HEK293 (cell line): ENCODE results near the gene PDLIM1.

ENCODE experiments used
- CTCF ChIA-PET: fragments of 350-600 bp; formaldehyde crosslinking; extraction: SDS; loops from one replicate; lab custom pipeline; 2021; ENCODE audit warnings: antibody characterized with exemption; lab: Yijun Ruan, JAX
- POLR2A ChIA-PET: fragments of 300-600 bp; formaldehyde crosslinking; extraction: SDS; loops from one replicate; lab custom pipeline; 2020; ENCODE audit warnings: antibody characterized with exemption, inconsistent platforms; lab: Yijun Ruan, JAX
- H3K27ac ChIP-seq: fragments of 200-500 bp; sonication (Bioruptor generic); 2 replicates; pipeline ENCODE4 v1.5.1; 2014; ENCODE audit warnings: low read depth, low read length, control low read depth, inconsistent platforms; ENCODE audit errors: extremely low read depth
- H3K36me3 ChIP-seq, 2 experiments: fragments of 200-500 bp in 1 of 2; sonication (Bioruptor generic) in 1 of 2; 1 replicate in 1 of 2; 2 replicates in 1 of 2; pipeline ENCODE4 v1.5.1; 2014 to 2017; ENCODE audit warnings: inconsistent platforms in 2 of 2, low read length in 2 of 2; ENCODE audit not compliant: control insufficient read depth in 2 of 2, insufficient read depth in 1 of 2
- H3K4me1 ChIP-seq: fragments of 200-500 bp; sonication (Bioruptor generic); 2 replicates; pipeline ENCODE4 v1.5.1; 2014; ENCODE audit warnings: mild to moderate bottlenecking, low read length, inconsistent platforms; ENCODE audit not compliant: control insufficient read depth, insufficient read depth
- H3K4me3 ChIP-seq: 2 replicates; pipeline ENCODE4 v1.5.1; 2011; ENCODE audit warnings: low read depth, mild to moderate bottlenecking, control low read depth, low read length, moderate library complexity
- H3K9me3 ChIP-seq: fragments of 200-500 bp; sonication (Bioruptor generic); 2 replicates; pipeline ENCODE4 v1.5.1; 2014; ENCODE audit warnings: low read depth, low read length, inconsistent platforms; ENCODE audit not compliant: control insufficient read depth, insufficient read depth
- BCL11A ChIP-seq: fragments of 450-650 bp; formaldehyde crosslinking; IDR thresholded peaks from 2 replicates; pipeline ENCODE4 v1.5.1; 2016; ENCODE audit warnings: low read depth, missing biosample characterization, missing genetic modification characterization
- HOXD13 ChIP-seq: sonication (generic); formaldehyde crosslinking; IDR thresholded peaks from 2 replicates; pipeline ENCODE4 v1.8.0; 2022; ENCODE audit warnings: missing genetic modification reagents, borderline replicate concordance
- KLF8 ChIP-seq: fragments of 450-650 bp; formaldehyde crosslinking; IDR thresholded peaks from 2 replicates; pipeline ENCODE4 v1.5.1; 2016; ENCODE audit warnings: missing biosample characterization, missing genetic modification characterization
- REPIN1 ChIP-seq: fragments of 450-650 bp; formaldehyde crosslinking; IDR thresholded peaks from 2 replicates; pipeline ENCODE4 v1.5.1; 2017; ENCODE audit warnings: missing biosample characterization, missing genetic modification characterization, low read depth
- SCRT1 ChIP-seq: fragments of 450-650 bp; formaldehyde crosslinking; IDR thresholded peaks from 2 replicates; pipeline ENCODE4 v1.5.1; 2016; ENCODE audit warnings: missing biosample characterization, missing genetic modification characterization, borderline replicate concordance
- ZNF114 ChIP-seq: fragments of 450-650 bp; formaldehyde crosslinking; IDR thresholded peaks from 2 replicates; pipeline ENCODE4 v1.5.0; 2017; ENCODE audit warnings: missing biosample characterization, missing genetic modification characterization
- ZNF157 ChIP-seq: fragments of 450-650 bp; formaldehyde crosslinking; IDR thresholded peaks from 2 replicates; pipeline ENCODE4 v1.5.1; 2016; ENCODE audit warnings: missing biosample characterization, missing genetic modification characterization
- ZNF184 ChIP-seq: fragments of 450-650 bp; IDR thresholded peaks from 2 replicates; pipeline ENCODE4 v1.5.1; 2018; ENCODE audit warnings: missing biosample characterization, mild to moderate bottlenecking, missing genetic modification characterization
- ZNF221 ChIP-seq: fragments of 450-650 bp; formaldehyde crosslinking; IDR thresholded peaks from 2 replicates; pipeline ENCODE4 v1.5.1; 2017; ENCODE audit warnings: missing biosample characterization, missing genetic modification characterization, borderline replicate concordance
- ZNF513 ChIP-seq: fragments of 450-650 bp; IDR thresholded peaks from 2 replicates; pipeline ENCODE4 v1.5.1; 2018; ENCODE audit warnings: missing biosample characterization, missing genetic modification characterization
- ZNF624 ChIP-seq: fragments of 450-650 bp; formaldehyde crosslinking; IDR thresholded peaks from 2 replicates; pipeline ENCODE4 v1.5.1; 2017; ENCODE audit warnings: missing biosample characterization, missing genetic modification characterization
- ZNF629 ChIP-seq: fragments of 450-650 bp; formaldehyde crosslinking; IDR thresholded peaks from 2 replicates; pipeline ENCODE4 v1.5.1; 2017; ENCODE audit warnings: missing biosample characterization, missing genetic modification characterization
- ZNF645 ChIP-seq: fragments of 450-650 bp; formaldehyde crosslinking; IDR thresholded peaks from 2 replicates; pipeline ENCODE4; 2016; ENCODE audit warnings: missing biosample characterization, missing genetic modification characterization
- ZNF664 ChIP-seq: fragments of 450-650 bp; formaldehyde crosslinking; IDR thresholded peaks from 2 replicates; pipeline ENCODE4 v1.5.1; 2016; ENCODE audit warnings: missing biosample characterization, missing genetic modification characterization
- TF ChIP-seq, protein P1 (sequence below): fragments of 450-650 bp; formaldehyde crosslinking; IDR thresholded peaks from 2 replicates; pipeline ENCODE4 v1.5.1; 2016; ENCODE audit warnings: missing biosample characterization, missing genetic modification characterization
- TF ChIP-seq, protein P2 (sequence below): fragments of 450-650 bp; formaldehyde crosslinking; IDR thresholded peaks from 2 replicates; pipeline ENCODE4 v1.5.1; 2016; ENCODE audit warnings: missing biosample characterization, missing genetic modification characterization

Gene PDLIM1

DNA sequence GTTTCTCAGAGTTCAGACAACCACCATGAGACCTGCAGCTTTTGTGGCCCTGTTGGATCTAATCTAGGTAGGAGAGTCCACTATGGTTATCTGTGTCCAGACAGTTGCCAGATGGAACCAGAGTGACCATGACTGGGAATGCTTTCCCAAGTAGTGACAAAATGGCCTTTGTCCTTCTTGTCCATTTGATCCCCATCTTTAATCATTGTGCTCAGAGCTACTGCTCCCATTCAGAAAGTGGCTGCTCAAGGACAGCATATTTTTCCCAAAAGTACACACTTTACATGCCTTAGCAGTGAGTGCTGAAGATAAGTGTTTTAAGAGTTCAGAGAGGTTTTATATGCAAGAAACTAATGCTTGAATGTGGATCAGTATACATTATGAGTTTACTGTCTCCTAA, 102.2 kb downstream of the PDLIM1 start:
- Histone ChIP-seq H3K36me3 (no peaks in the 10 kb centered on the region), H3K27ac (no peak overlapping the region), H3K9me3 (no peaks in the 10 kb centered on the region), H3K4me1 (no peaks in the 10 kb centered on the region), H3K4me3 (no peak overlapping the region)
- TF ChIP-seq ZNF645 (tag by site-specific recombination) (no peak), ZNF629 (tag by site-specific recombination) (no peak), REPIN1 (tag by site-specific recombination) (no peak), ZNF157 (tag by site-specific recombination) (no peak), ZNF114 (tag by site-specific recombination) (no peak), SCRT1 (tag by site-specific recombination) (no peak), ZNF184 (tag by site-specific recombination) (no peak), ZNF221 (tag by site-specific recombination) (no peak), ZNF664 (tag by site-specific recombination) (no peak), HOXD13 (no peak), KLF8 (no peak)
- TF ChIP-seq, protein P1, sequence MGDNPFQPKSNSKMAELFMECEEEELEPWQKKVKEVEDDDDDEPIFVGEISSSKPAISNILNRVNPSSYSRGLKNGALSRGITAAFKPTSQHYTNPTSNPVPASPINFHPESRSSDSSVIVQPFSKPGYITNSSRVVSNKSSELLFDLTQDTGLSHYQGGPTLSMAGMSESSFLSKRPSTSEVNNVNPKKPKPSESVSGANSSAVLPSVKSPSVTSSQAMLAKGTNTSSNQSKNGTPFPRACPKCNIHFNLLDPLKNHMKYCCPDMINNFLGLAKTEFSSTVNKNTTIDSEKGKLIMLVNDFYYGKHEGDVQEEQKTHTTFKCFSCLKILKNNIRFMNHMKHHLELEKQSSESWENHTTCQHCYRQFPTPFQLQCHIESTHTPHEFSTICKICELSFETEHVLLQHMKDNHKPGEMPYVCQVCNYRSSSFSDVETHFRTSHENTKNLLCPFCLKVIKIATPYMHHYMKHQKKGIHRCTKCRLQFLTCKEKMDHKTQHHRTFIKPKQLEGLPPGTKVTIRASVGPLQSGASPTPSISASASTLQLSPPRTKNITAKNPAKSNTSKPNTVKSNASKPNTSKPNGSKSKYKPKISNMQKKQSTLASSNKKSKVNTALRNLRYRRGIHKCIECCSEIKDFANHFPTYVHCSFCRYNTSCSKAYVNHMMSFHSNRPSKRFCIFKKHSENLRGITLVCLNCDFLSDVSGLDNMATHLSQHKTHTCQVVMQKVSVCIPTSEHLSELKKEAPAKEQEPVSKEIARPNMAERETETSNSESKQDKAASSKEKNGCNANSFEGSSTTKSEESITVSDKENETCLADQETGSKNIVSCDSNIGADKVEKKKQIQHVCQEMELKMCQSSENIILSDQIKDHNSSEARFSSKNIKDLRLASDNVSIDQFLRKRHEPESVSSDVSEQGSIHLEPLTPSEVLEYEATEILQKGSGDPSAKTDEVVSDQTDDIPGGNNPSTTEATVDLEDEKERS (tag by site-specific recombination) = no peak
- POLR2A ChIA-PET = no interaction called here
- CTCF ChIA-PET = interaction anchor here (0.7 to 2.8 kb wide), 5 partner anchors 8 to 212 kb away, joined by 3 to 8 read pairs (median 3); no protein-coding TSS in a partner anchor

GRCh38 chr10:95187617-95188016, 103.2 kb downstream of the PDLIM1 start:
- H3K27ac ChIP-seq = no peak overlapping the region
- POLR2A ChIA-PET = no interaction called here
- TF ChIP-seq, protein P2, sequence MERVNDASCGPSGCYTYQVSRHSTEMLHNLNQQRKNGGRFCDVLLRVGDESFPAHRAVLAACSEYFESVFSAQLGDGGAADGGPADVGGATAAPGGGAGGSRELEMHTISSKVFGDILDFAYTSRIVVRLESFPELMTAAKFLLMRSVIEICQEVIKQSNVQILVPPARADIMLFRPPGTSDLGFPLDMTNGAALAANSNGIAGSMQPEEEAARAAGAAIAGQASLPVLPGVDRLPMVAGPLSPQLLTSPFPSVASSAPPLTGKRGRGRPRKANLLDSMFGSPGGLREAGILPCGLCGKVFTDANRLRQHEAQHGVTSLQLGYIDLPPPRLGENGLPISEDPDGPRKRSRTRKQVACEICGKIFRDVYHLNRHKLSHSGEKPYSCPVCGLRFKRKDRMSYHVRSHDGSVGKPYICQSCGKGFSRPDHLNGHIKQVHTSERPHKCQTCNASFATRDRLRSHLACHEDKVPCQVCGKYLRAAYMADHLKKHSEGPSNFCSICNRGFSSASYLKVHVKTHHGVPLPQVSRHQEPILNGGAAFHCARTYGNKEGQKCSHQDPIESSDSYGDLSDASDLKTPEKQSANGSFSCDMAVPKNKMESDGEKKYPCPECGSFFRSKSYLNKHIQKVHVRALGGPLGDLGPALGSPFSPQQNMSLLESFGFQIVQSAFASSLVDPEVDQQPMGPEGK = no peak
- TF ChIP-seq ZNF513 (tag by site-specific recombination) (no peak), BCL11A (no peak), ZNF624 (tag by site-specific recombination) (no peak)
- TF ChIP-seq, all 188 proteins: peak for 0
- no peaks in the 10 kb centered on the region for H3K4me1 ChIP-seq
- no peaks in the 10 kb centered on the region for H3K9me3 ChIP-seq
- no peak overlapping the region for H3K4me3 ChIP-seq
- CTCF ChIA-PET = interaction anchor here (0.5 to 1.0 kb wide), 5 partner anchors 51 to 413 kb away, joined by 3 to 6 read pairs (median 3); no protein-coding TSS in a partner anchor
- H3K36me3 ChIP-seq = no peaks in the 10 kb centered on the region
